Loucy (cell line): ENCODE results near the gene SCARF1.

ENCODE experiments used
- H2AFZ ChIP-seq: fragments of 200-600 bp; sonication (generic); 2 replicates; pipeline ENCODE4 v1.6.0; 2016; ENCODE audit warnings: antibody characterized with exemption, mild to moderate bottlenecking, low read length, moderate library complexity
- H3F3A ChIP-seq: fragments of 200-600 bp; 2 replicates; pipeline ENCODE4 v1.6.0; 2016; ENCODE audit warnings: antibody characterized with exemption, low read depth, mild to moderate bottlenecking
- H3K27me3 ChIP-seq: fragments of 200-600 bp; sonication (generic); 2 replicates; pipeline ENCODE4 v1.6.1; 2014; ENCODE audit warnings: low read length, mild to moderate bottlenecking; ENCODE audit not compliant: insufficient read depth, poor library complexity, severe bottlenecking
- H3K36me3 ChIP-seq: fragments of 200-600 bp; sonication (generic); 2 replicates; pipeline ENCODE4 v1.6.1; 2016; ENCODE audit warnings: low read length; ENCODE audit not compliant: insufficient read depth
- H3K4me1 ChIP-seq: fragments of 200-600 bp; sonication (generic); 2 replicates; pipeline ENCODE4 v1.5.1; 2014; ENCODE audit warnings: low read length, mild to moderate bottlenecking; ENCODE audit not compliant: insufficient read depth, poor library complexity, severe bottlenecking
- H3K4me2 ChIP-seq: fragments of 200-600 bp; sonication (generic); 2 replicates; pipeline ENCODE4 v1.6.0; 2014; ENCODE audit warnings: antibody characterized with exemption, low read length, low read depth, mild to moderate bottlenecking; ENCODE audit not compliant: poor library complexity, severe bottlenecking
- H3K4me3 ChIP-seq: fragments of 200-600 bp; sonication (generic); 2 replicates; pipeline ENCODE4 v1.5.1; 2014; ENCODE audit warnings: low read length, mild to moderate bottlenecking, mixed read lengths; ENCODE audit not compliant: poor library complexity, severe bottlenecking
- H3K79me2 ChIP-seq: fragments of 200-600 bp; sonication (generic); 2 replicates; pipeline ENCODE4 v1.6.1; 2014; ENCODE audit warnings: low read length; ENCODE audit not compliant: insufficient read depth
- H3K9ac ChIP-seq: fragments of 200-600 bp; sonication (generic); 2 replicates; pipeline ENCODE4 v1.6.0; 2014; ENCODE audit warnings: mild to moderate bottlenecking, low read depth, low read length, moderate library complexity; ENCODE audit not compliant: poor library complexity, severe bottlenecking
- H3K9me2 ChIP-seq: fragments of 200-600 bp; sonication (generic); replicated peaks from 2 replicates; pipeline ENCODE4 v1.6.1; 2016; ENCODE audit warnings: low read depth, low read length, mixed read lengths
- H3K9me3 ChIP-seq: fragments of 200-600 bp; sonication (generic); 2 replicates; pipeline ENCODE4 v1.6.1; 2014; ENCODE audit warnings: mild to moderate bottlenecking, antibody characterized with exemption, low read length, low read depth; ENCODE audit not compliant: insufficient read depth
- H4K20me1 ChIP-seq: fragments of 200-600 bp; sonication (generic); 2 replicates; pipeline ENCODE4 v1.6.0; 2014; ENCODE audit warnings: antibody characterized with exemption, low read length, mild to moderate bottlenecking; ENCODE audit not compliant: insufficient read depth, poor library complexity, severe bottlenecking
- EZH2phosphoT487 ChIP-seq: fragments of 200-600 bp; IDR thresholded peaks from 2 replicates; pipeline ENCODE4 v1.6.1; 2018; ENCODE audit warnings: antibody characterized with exemption, mild to moderate bottlenecking, moderate library complexity, borderline replicate concordance
- TF ChIP-seq, protein P1 (sequence below): fragments of 200-600 bp; sonication (generic); conservative IDR thresholded peaks from 2 replicates; pipeline ENCODE4 v1.5.1; 2014; ENCODE audit warnings: mild to moderate bottlenecking, antibody characterized with exemption, low read length

SCARF1 gene

DNA sequence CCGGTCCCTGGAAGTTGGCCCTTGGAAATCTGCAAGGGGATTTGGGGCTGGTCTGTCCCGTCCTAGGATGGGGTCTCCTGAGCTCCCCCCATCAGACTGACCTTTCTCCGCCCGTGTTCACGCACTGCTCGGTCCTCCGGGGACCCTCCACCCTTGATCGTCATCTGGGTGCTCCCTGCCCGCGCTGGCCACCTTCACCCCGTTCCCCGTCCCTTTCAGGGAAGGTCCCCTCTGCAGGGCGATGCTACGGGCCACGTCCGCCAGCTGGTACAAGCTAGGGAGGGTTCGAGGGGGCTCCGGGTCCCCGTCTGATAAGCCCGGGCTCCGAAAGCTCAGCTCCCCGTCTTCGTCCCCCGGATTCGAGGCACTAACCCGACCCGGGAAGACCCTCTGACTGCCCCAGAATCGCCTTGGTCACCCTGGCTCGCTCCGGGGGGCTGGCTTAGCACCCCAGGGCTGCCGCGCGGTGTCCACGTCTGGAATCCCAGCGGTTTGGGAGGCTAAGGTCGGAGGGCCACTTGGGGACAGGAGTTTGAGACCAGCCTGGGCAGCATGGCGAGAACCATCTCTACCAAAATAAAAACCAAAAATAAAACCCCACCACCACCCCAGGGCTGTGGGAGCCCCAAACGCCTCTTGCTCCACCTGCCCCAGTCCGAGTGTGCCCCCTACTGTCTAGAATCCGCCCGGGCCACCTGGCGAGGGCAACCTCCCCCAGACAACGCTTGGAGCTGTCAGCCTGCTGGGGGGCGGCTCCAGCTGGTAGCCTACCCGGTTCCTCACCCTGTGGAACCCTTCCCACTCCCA lies 15.8 kb downstream of the SCARF1 start:
- H4K20me1 ChIP-seq, result no peaks in the 10 kb centered on the region
- no peak for TF ChIP-seq EZH2phosphoT487
- TF ChIP-seq, protein P1, sequence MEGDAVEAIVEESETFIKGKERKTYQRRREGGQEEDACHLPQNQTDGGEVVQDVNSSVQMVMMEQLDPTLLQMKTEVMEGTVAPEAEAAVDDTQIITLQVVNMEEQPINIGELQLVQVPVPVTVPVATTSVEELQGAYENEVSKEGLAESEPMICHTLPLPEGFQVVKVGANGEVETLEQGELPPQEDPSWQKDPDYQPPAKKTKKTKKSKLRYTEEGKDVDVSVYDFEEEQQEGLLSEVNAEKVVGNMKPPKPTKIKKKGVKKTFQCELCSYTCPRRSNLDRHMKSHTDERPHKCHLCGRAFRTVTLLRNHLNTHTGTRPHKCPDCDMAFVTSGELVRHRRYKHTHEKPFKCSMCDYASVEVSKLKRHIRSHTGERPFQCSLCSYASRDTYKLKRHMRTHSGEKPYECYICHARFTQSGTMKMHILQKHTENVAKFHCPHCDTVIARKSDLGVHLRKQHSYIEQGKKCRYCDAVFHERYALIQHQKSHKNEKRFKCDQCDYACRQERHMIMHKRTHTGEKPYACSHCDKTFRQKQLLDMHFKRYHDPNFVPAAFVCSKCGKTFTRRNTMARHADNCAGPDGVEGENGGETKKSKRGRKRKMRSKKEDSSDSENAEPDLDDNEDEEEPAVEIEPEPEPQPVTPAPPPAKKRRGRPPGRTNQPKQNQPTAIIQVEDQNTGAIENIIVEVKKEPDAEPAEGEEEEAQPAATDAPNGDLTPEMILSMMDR, result peak; percentile 88
- no peaks in the 10 kb centered on the region for H3K9me3 ChIP-seq
- no peaks in the 10 kb centered on the region for H3K27me3 ChIP-seq
- no peaks in the 10 kb centered on the region for H3K36me3 ChIP-seq
- H3K4me3 ChIP-seq, result peak overlapping the region; percentile 98
- H3K79me2 ChIP-seq, result peaks cover 34% of the 10 kb centered on the region; the same call in 1 of the 2 replicates
- peak overlapping the region; percentile 86 for H3K4me2 ChIP-seq
- H3K4me1 ChIP-seq, result peaks cover 40% of the 10 kb centered on the region
- peak overlapping the region; percentile 80 for H3K9ac ChIP-seq
- no peaks in the 10 kb centered on the region for H3K9me2 ChIP-seq
- H2AFZ ChIP-seq, result peak overlapping the region; percentile 58; the same call in 1 of the 2 replicates
- H3F3A ChIP-seq, result peaks cover 3% of the 10 kb centered on the region; the same call in 1 of the 2 replicates

DNA sequence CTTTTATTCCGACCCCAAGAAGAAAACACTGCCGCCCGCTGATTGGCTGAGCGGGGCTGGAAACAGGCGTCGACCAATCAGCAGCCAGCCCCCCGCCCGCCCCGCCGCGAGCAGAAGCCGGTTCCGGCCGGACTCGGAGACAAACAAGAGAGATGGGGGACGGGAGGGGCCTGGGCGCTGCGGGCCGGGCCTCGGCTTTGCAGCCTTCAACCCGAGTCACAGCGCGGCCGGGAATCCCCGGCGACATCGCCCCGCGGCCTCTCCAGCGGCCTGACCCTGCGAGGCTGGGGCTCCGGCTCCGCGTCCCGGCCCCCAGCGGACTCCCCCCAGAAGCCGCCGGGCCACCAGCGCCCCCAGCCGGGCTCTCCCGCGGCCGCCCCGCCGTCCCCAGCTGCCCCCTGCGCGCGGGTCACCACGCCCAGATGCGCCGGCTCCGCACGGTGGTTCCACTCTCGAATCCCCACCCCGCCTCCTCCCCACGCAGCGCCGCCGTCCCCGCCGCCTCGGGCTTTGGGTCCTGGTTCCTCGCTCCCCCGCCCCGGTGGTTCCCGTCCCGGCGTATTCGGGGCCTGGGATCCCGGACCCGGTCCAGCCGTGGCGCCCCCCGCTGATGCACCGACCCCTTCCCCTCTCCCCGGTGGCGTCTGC lies 16.6 kb downstream of the SCARF1 start:
- Histone ChIP-seq H3K4me1 (peaks cover 40% of the 10 kb centered on the region), H3K27me3 (no peaks in the 10 kb centered on the region), H3K4me3 (peak overlapping the region; percentile 98), H3F3A (peaks cover 3% of the 10 kb centered on the region; the same call in 1 of the 2 replicates), H3K9me3 (no peaks in the 10 kb centered on the region), H2AFZ (peak overlapping the region; percentile 58; the same call in 1 of the 2 replicates), H4K20me1 (no peaks in the 10 kb centered on the region), H3K9me2 (no peaks in the 10 kb centered on the region), H3K4me2 (peak overlapping the region; percentile 86), H3K36me3 (no peaks in the 10 kb centered on the region), H3K9ac (peak overlapping the region; percentile 80), H3K79me2 (peaks cover 42% of the 10 kb centered on the region; the same call in 1 of the 2 replicates)
- no peak for TF ChIP-seq EZH2phosphoT487
- TF ChIP-seq, protein P1, result peak; percentile 57

DNA sequence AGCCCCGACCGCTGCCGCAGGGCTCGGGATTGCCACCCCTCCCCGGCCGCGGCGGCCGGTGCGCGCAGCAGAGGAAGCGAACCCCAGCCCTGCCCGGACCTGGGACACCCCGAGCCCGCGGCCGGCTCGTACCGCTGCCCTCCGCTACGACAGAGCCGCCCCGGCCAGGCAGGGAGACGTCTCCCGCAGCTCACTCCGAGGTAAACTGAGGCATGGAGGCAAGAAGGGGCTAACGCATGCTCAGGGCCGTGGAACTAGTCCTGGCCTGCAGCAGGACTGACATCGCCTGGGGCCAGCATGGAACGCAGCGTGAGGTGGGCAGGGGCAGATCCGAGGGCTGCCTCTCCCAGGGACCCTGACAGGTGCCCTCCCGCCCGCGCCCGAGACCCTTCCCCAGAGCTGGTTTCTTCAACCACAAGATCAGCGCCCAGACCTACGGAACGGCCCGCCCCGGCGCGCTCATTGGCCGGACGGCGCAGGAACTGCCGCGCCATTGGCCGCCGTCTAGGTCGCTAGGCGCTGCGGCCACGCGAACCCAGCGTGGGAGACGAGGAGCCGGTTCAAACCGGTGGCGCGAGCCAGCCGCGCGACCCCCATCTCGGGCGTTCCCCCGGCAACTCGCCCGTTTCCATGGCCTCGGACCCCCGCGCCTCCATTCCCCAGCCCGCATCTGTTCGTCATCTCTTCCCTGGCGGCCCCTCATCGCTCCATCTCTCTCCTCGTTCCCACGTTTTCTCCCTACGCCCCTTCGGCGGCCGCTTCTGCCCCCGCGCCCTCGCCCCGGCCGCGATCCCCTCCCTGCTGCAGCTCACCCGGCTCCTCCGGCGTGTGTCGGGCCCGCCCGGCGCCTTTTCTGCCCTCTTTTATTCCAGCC lies 17.3 kb downstream of the SCARF1 start, which contains the start of gene SLC43A2:
Gene SLC43A2, minus strand, starts transcription at position 853 of the 874 bp plus-strand sequence. CDS start 960 bp downstream, outside the sequence.
- TF ChIP-seq, protein P1, result no peak
- TF ChIP-seq EZH2phosphoT487, result no peak
- Histone ChIP-seq H3K4me2 (peak within 1 kb of the TSS; percentile 86), H3K36me3 (no peaks in the 10 kb centered on the region), H3K9me2 (no peaks in the 10 kb centered on the region), H4K20me1 (no peaks in the 10 kb centered on the region), H2AFZ (peak within 1 kb of the TSS; percentile 58), H3K79me2 (peaks cover 44% of the 10 kb centered on the region; the same call in 1 of the 2 replicates), H3K4me3 (peak within 1 kb of the TSS; percentile 98), H3K27me3 (no peaks in the 10 kb centered on the region), H3K9me3 (no peaks in the 10 kb centered on the region), H3K9ac (peak within 1 kb of the TSS; percentile 80), H3F3A (peaks cover 3% of the 10 kb centered on the region; the same call in 1 of the 2 replicates), H3K4me1 (peaks cover 40% of the 10 kb centered on the region)
